Liver (tissue), 9 donors: ENCODE measurements around the gene FKRP. TPM values are rescaled to one million over a fixed set of nuclear protein-coding genes. Genes with fewer than 3 reads are reported as not detected.
A peak's percentile ranks its signal among the peaks of the same experiment; 100 is the strongest.

ENCODE experiments used
- DNase-seq: peaks from one replicate; pipeline ENCODE4 v3.0.0-alpha.2; 2017; ENCODE audit warnings: low spot score
- H3K27ac ChIP-seq, 2 donors: one replicate each; pipeline ENCODE4 v1.7.0; 2013; ENCODE audit warnings: inconsistent platforms in 2 of 2, low read length in 2 of 2, control low read depth in 1 of 2, low read depth in 1 of 2, mild to moderate bottlenecking in 1 of 2
- H3K27me3 ChIP-seq, 4 donors: one replicate each; pipeline versions ENCODE4 v1.6.1 to v1.7.0; 2013; ENCODE audit warnings: low read length in 3 of 4, inconsistent platforms in 1 of 4, mild to moderate bottlenecking in 1 of 4, moderate library complexity in 1 of 4; ENCODE audit not compliant: control insufficient read depth in 4 of 4, insufficient read depth in 4 of 4
- H3K36me3 ChIP-seq, 4 donors: one replicate each; pipeline versions ENCODE4 v1.6.1 to v1.7.0; 2013; ENCODE audit warnings: low read length in 3 of 4, mild to moderate bottlenecking in 3 of 4, low read depth in 1 of 4, moderate library complexity in 1 of 4; ENCODE audit not compliant: control insufficient read depth in 4 of 4, insufficient read depth in 3 of 4
- H3K4me1 ChIP-seq, 4 donors: one replicate each; pipeline versions ENCODE4 v1.6.1 to v1.7.0; 2013; ENCODE audit warnings: low read length in 3 of 4, mild to moderate bottlenecking in 3 of 4, moderate library complexity in 1 of 4; ENCODE audit not compliant: control insufficient read depth in 4 of 4, insufficient read depth in 4 of 4
- H3K4me3 ChIP-seq, 3 donors: one replicate each; pipeline versions ENCODE4 v1.6.1 to v1.7.0; 2013; ENCODE audit warnings: low read length in 3 of 3, control low read depth in 1 of 3, low read depth in 1 of 3, mild to moderate bottlenecking in 1 of 3
- H3K9ac ChIP-seq, 2 donors: one replicate each; pipeline ENCODE4 v1.7.0; 2013; ENCODE audit warnings: low read length in 2 of 2, mild to moderate bottlenecking in 2 of 2, moderate library complexity in 2 of 2, control low read depth in 1 of 2, low read depth in 1 of 2
- H3K9me3 ChIP-seq, 4 donors: one replicate each; pipeline versions ENCODE4 v1.6.1 to v1.7.0; 2013; ENCODE audit warnings: low read length in 3 of 4; ENCODE audit not compliant: control insufficient read depth in 4 of 4
- CTCF ChIP-seq: fragments of 150-350 bp; IDR thresholded peaks from 2 replicates; pipeline ENCODE4 v1.5.1; 2017; ENCODE audit warnings: improper control_type of control experiment, low read depth, low read length; ENCODE audit not compliant: missing input control
- EGR1 ChIP-seq, 2 donors: IDR thresholded peaks; 2 replicates each; pipeline ENCODE4 v1.6.1; 2016 to 2018; ENCODE audit warnings: antibody characterized with exemption in 2 of 2, low read depth in 2 of 2
- FOXA1 ChIP-seq: IDR thresholded peaks from 2 replicates; pipeline ENCODE4 v1.6.1; 2016; ENCODE audit warnings: antibody characterized with exemption
- GABPA ChIP-seq, 2 donors: IDR thresholded peaks in 1 of 2; conservative IDR thresholded peaks in 1 of 2; 2 replicates each; pipeline ENCODE4 v1.6.1; 2016; ENCODE audit warnings: antibody characterized with exemption in 2 of 2, mild to moderate bottlenecking in 1 of 2, moderate library complexity in 1 of 2
- HNF4A ChIP-seq, 2 donors: conservative IDR thresholded peaks; 2 replicates each; pipeline ENCODE4 v1.6.1; 2016; ENCODE audit warnings: antibody characterized with exemption in 2 of 2, mild to moderate bottlenecking in 2 of 2
- JUND ChIP-seq, 2 donors: IDR thresholded peaks; 2 replicates each; pipeline ENCODE4 v1.6.1; 2016; ENCODE audit warnings: antibody characterized with exemption in 2 of 2
- NR2F2 ChIP-seq: IDR thresholded peaks from 2 replicates; pipeline ENCODE4 v1.6.1; 2016; ENCODE audit warnings: antibody characterized with exemption
- REST ChIP-seq: IDR thresholded peaks from 2 replicates; pipeline ENCODE4 v1.6.1; 2016; ENCODE audit warnings: antibody characterized with exemption, mild to moderate bottlenecking
- RXRA ChIP-seq, 2 donors: IDR thresholded peaks; 2 replicates each; pipeline ENCODE4 v1.6.1; 2017 to 2018; ENCODE audit warnings: antibody characterized with exemption in 2 of 2, mild to moderate bottlenecking in 1 of 2
- SP1 ChIP-seq: IDR thresholded peaks from 2 replicates; pipeline ENCODE4 v1.6.1; 2018; ENCODE audit warnings: antibody characterized with exemption, mild to moderate bottlenecking
- TAF1 ChIP-seq: conservative IDR thresholded peaks from 2 replicates; pipeline ENCODE4 v1.6.1; 2016; ENCODE audit warnings: antibody characterized with exemption, mild to moderate bottlenecking
- YY1 ChIP-seq: IDR thresholded peaks from 2 replicates; pipeline ENCODE4 v1.6.1; 2016; ENCODE audit warnings: antibody characterized with exemption, mild to moderate bottlenecking
- ZBTB33 ChIP-seq: IDR thresholded peaks from 2 replicates; pipeline ENCODE4 v1.6.1; 2016; ENCODE audit warnings: antibody characterized with exemption
- WGBS: extraction: QIAGEN DNeasy Blood & Tissue Kit; methylation state at CpG from one replicate; pipeline ENCODE4 v1.1.7; 2013; 5-methylcytosine and 5-hydroxymethylcytosine counted together
- polyA plus RNA-seq, 2 donors: library from polyadenylated mRNA; stranded (reverse) in 1 of 2; unstranded in 1 of 2; fragments of 200-250 nt in 1 of 2; fragments of >200 nt in 1 of 2; fragmentation: Nextera tagmentation in 1 of 2; extraction: Ambion mirVana in 1 of 2; gene quantifications; one replicate each; pipeline versions ENCODE4 v1.2.1 to v1.2.3, GENCODE V29; 2013 to 2015
- total RNA-seq, 2 donors: library from RNA; depleted of rRNA; stranded (reverse); fragments of >200 nt; gene quantifications; one replicate each; pipeline ENCODE4 v1.2.3, GENCODE V29; 2014
- TF ChIP-seq, protein P1 (sequence below): IDR thresholded peaks from 2 replicates; pipeline ENCODE4 v1.6.1; 2016; ENCODE audit warnings: antibody characterized with exemption
- donor health status: healthy.
- donor health status: healthy.
- donor health status: healthy.
- donor health status: healthy.
- donor health status: healthy.

FKRP gene
- total and polyA plus RNA-seq, 4 donors: 2.5 to 11.1 (median 8.1) TPM

GRCh38 chr19:46713781-46714443 is 31.9 kb upstream of the FKRP start:
- Histone ChIP-seq H3K4me1 (peaks cover 0 to 28% (median 19%) of the 10 kb centered on the region in 4 donors), H3K36me3 (peaks cover 0 to 4% (median 1%) of the 10 kb centered on the region in 4 donors), H3K4me3 (peak overlapping the region; percentile 66 to 82 (median 72)), H3K9ac (peak overlapping the region in 1 of 2 donors; percentile 36), H3K27me3 (no peaks in the 10 kb centered on the region), H3K27ac (peak overlapping the region; percentile 89 to 96), H3K9me3 (no peaks in the 10 kb centered on the region)
- WGBS: under 1% methylated on average over 39 of the region's 39 CpGs
- DNase-seq: peak; percentile 79
- TF ChIP-seq RXRA (IDR thresholded peaks at IDR 0.05) (peak in 1 of 2 donors; percentile 19), TAF1 (no peak), REST (peak; percentile 57), NR2F2 (peak; percentile 79), YY1 (peak; percentile 11), HNF4A (conservative IDR thresholded peaks at IDR 0.05) (peak in 1 of 2 donors; percentile 5), GABPA (IDR thresholded peaks at IDR 0.05 in 1 of 2, conservative IDR thresholded peaks at IDR 0.05 in 1 of 2) (no peak), EGR1 (IDR thresholded peaks at IDR 0.05; ENCODE audit: low read depth in 2 of 2) (peak in 1 of 2 donors; percentile 16)
- TF ChIP-seq, protein P1, sequence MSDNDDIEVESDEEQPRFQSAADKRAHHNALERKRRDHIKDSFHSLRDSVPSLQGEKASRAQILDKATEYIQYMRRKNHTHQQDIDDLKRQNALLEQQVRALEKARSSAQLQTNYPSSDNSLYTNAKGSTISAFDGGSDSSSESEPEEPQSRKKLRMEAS: no peak

DNA sequence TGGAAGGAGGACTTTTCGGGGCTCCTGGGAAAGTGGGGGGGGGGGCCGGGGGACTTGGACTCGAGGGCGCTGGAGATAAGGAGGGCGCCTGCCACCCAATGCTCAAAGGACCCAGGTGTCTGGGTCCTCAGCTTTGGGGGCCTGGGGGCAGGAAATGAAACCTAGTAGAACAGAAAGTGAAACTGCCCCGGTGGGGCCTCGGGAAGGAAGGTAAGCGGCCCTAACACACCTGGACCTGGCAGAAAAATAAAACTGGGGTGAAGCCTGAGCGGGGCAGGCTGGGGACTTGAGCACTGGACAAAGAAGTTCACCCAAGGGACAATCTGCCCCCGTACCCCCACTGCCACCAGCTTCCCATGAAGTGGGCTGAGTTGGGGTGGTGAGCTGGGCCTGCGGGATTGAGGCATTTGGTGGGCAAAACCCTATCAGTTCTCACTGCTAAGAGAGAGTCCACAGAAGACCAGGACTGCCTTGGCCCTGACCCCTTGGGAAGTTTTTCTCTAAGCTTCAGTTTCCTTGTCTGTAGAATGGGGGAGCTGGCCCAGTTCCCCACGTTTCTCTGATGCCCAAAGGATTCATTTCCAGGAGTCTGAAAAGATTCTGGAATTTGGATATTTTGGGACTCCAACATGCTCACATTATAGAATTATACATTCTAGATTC is 31.3 kb upstream of the FKRP start:
- peak overlapping the region; percentile 38 to 82 (median 72) for H3K4me3 ChIP-seq
- H3K9me3 ChIP-seq: no peaks in the 10 kb centered on the region
- H3K36me3 ChIP-seq: peaks cover 0 to 1% (median under 1%) of the 10 kb centered on the region in 4 donors
- DNase-seq: no peak
- peaks cover 0 to 28% (median 19%) of the 10 kb centered on the region in 4 donors for H3K4me1 ChIP-seq
- WGBS: 1% methylated on average over 12 of the region's 12 CpGs
- H3K9ac ChIP-seq: peak overlapping the region; percentile 93 to 99
- H3K27ac ChIP-seq: peak overlapping the region; percentile 89 to 96
- TF ChIP-seq HNF4A (conservative IDR thresholded peaks at IDR 0.05): peak in 1 of 2 donors; percentile 0
- TF ChIP-seq, protein P1: no peak
- peak; percentile 1 for TF ChIP-seq YY1
- no peak for TF ChIP-seq ZBTB33
- no peak for TF ChIP-seq RXRA (IDR thresholded peaks at IDR 0.05)
- TF ChIP-seq JUND (IDR thresholded peaks at IDR 0.05): no peak
- no peak for TF ChIP-seq REST
- no peak for TF ChIP-seq CTCF
- TF ChIP-seq FOXA1: no peak
- TF ChIP-seq SP1: no peak
- H3K27me3 ChIP-seq: no peaks in the 10 kb centered on the region
